HG02642 (cell line): ENCODE measurements around the gene IGBP1.
"Not testable (repeated sequence)": the region's sequence is repeated elsewhere in the genome, so short reads cannot be mapped to it uniquely, and the experiment has no call there.

Experiments
- ATAC-seq: cut with Tn5 transposase; IDR thresholded peaks from one replicate; pipeline ENCODE4 v1.9.1; 2021; ENCODE audit warnings: mild to moderate bottlenecking; ENCODE audit not compliant: unreplicated experiment, poor library complexity

IGBP1 gene

GRCh38 chrX:70133303-70134115 is at the start of gene IGBP1:
Gene IGBP1 (plus strand): TSS chrX:70133447. CDS start chrX:70133948, 501 bp downstream.
- peak; percentile 93 for ATAC-seq

- no peak for ATAC-seq
Observed at GRCh38 chrX:70084592-70085240, 48.5 kb upstream of the IGBP1 start.

- no peak for ATAC-seq
Observed at GRCh38 chrX:70087857-70088630, 45.2 kb upstream of the IGBP1 start.

- no peak for ATAC-seq
Observed at GRCh38 chrX:70088751-70089150, 44.5 kb upstream of the IGBP1 start.

- ATAC-seq, result no peak
Observed at GRCh38 chrX:70089604-70090297, 43.5 kb upstream of the IGBP1 start.

- ATAC-seq, result peak; percentile 47
Observed at GRCh38 chrX:70092247-70092646, 41.0 kb upstream of the IGBP1 start.

GRCh38 chrX:70096052-70096451 is 37.2 kb upstream of the IGBP1 start:
- no peak for ATAC-seq

- ATAC-seq, result no peak
Observed at GRCh38 chrX:70105229-70105628, 28.0 kb upstream of the IGBP1 start.

GRCh38 chrX:70111436-70112026 is 21.7 kb upstream of the IGBP1 start:
- not testable (repeated sequence) for ATAC-seq

- no peak for ATAC-seq
Observed at GRCh38 chrX:70117738-70118137, 15.5 kb upstream of the IGBP1 start.

GRCh38 chrX:70123014-70123413 is 10.2 kb upstream of the IGBP1 start:
- ATAC-seq, result not testable (repeated sequence)

- no peak for ATAC-seq
Observed at GRCh38 chrX:70124678-70125077, 8.6 kb upstream of the IGBP1 start.

GRCh38 chrX:70128071-70128470 is 5.2 kb upstream of the IGBP1 start:
- no peak for ATAC-seq

- ATAC-seq, result no peak
Observed at GRCh38 chrX:70129816-70130215, 3.4 kb upstream of the IGBP1 start.

GRCh38 chrX:70132224-70132623 is 1.0 kb upstream of the IGBP1 start:
- ATAC-seq, result no peak

- no peak for ATAC-seq
Observed at GRCh38 chrX:70132877-70133302, 357 bp upstream of the IGBP1 start.

GRCh38 chrX:70134116-70134477 is 850 bp downstream of the IGBP1 start:
- peak; percentile 26 for ATAC-seq

- ATAC-seq, result no peak
Observed at GRCh38 chrX:70138622-70139021, 5.4 kb downstream of the IGBP1 start.

- ATAC-seq, result no peak
Observed at GRCh38 chrX:70139736-70140135, 6.5 kb downstream of the IGBP1 start.

- no peak for ATAC-seq
Observed at GRCh38 chrX:70141373-70141772, 8.1 kb downstream of the IGBP1 start.
